Natural killer cell treated with Interleukin-12 subunit alpha and Interleukin-12 subunit beta and Interleukin-15 and Interleukin-18, amount 100 ng/mL, for 72 hours (primary cell): ENCODE data around the gene RNF5. TPM values are rescaled to one million over a fixed set of nuclear protein-coding genes. Genes with fewer than 3 reads are reported as not detected.
A peak's percentile ranks its signal among the peaks of the same experiment; 100 is the strongest.

Source experiments
- ATAC-seq, 2 donors: fragments of 150-1000 bp; cut with Tn5 transposase in 1 of 2; sonication (Bioruptor Pico), chemical (Tn5 transposase) in 1 of 2; 2 replicates each; pipeline ENCODE4 v1.10.0; 2021
- DNase-seq: peaks from one replicate; pipeline ENCODE4 v3.0.0; 2022; ENCODE audit warnings: low spot score
- H3K27ac Mint-ChIP-seq, 2 donors: 1 replicate in 1 of 2; 2 replicates in 1 of 2; pipeline ENCODE4 v1.8.0; 2022; ENCODE audit warnings: mixed read lengths in 2 of 2, mild to moderate bottlenecking in 1 of 2, moderate library complexity in 1 of 2
- H3K27me3 Mint-ChIP-seq, 2 donors: 1 replicate in 1 of 2; 2 replicates in 1 of 2; pipeline ENCODE4 v1.8.0; 2022; ENCODE audit warnings: mixed read lengths in 2 of 2
- H3K36me3 Mint-ChIP-seq: one replicate; pipeline ENCODE4 v1.8.0; 2022; ENCODE audit warnings: mixed read lengths
- H3K4me1 Mint-ChIP-seq, 2 donors: 1 replicate in 1 of 2; 2 replicates in 1 of 2; pipeline ENCODE4 v1.8.0; 2022; ENCODE audit warnings: low read depth in 2 of 2, mixed read lengths in 2 of 2, mild to moderate bottlenecking in 1 of 2
- H3K4me3 Mint-ChIP-seq: one replicate; pipeline ENCODE4 v1.8.0; 2022; ENCODE audit warnings: mixed read lengths
- H3K9me3 Mint-ChIP-seq: 2 replicates; pipeline ENCODE4 v1.8.0; 2022; ENCODE audit warnings: mixed read lengths
- total RNA-seq, 2 donors: library from RNA; stranded (reverse); gene quantifications; one replicate each; pipeline ENCODE4 v1.2.3, GENCODE V29; 2022

RNF5 gene
- total RNA-seq, 2 donors from 2014 or later: 41.0 to 53.3 TPM

DNA sequence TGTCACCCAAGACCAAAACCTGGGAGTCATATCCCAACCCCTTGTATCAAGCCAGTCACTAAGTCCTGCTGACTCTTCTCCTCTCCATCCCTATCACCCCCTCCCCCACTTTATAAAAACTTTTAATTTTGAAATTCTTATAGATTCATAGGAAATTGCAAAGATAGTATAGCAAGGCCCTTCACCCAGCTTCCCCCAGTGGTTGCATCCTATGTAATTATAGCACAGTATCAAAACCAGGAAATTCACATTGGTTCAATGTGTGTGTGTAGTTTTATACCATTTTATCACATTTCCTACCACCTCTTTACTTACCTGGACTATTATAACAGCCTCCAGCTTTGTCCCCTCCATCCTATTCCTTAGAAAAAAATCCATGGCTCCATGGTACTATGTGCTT is 20.2 kb upstream of the RNF5 start:
- Mint-ChIP-seq H3K9me3 (no peaks in the 10 kb centered on the region), H3K4me3 (no peak overlapping the region)
- no peak for ATAC-seq

DNA sequence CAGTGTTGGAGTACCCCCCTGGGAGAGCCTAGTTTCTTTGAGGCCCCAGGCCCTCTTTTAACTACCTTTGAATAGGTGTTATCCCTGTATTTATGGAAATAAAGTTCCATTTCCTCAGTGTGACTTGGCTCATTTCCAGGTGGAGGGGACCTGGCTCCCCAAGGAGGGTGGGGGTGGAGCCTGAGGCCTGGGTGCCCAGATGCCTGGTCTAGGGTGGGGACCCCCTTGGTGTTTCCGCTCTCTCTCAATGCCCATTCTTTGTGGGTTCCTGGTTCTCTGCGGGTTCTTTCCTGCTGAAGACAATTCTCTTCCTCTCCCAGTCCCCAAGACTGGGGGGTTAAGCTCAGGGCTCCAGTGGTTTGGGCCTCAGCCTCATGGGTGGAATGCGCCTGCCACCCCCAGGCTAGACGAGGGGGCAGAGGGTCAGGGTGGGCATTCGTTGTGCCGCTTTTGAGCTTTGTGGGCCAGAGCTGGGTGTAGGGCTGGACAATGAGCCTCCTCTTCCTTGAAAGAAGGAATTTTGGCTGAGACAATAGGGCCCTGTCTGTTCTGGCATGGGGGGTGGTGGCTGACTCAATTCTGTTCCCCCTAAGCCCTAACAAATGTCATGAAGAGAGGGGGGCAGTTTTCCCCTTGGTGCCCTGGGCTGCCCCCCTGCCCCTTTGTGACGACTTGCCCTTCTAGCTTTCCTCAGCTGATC is 14.5 kb upstream of the RNF5 start:
- no peak overlapping the region for H3K4me3 Mint-ChIP-seq
- H3K27me3 Mint-ChIP-seq: no peaks in the 10 kb centered on the region
- no peak for ATAC-seq
- no peaks in the 10 kb centered on the region for H3K9me3 Mint-ChIP-seq
- H3K4me1 Mint-ChIP-seq: peaks cover 0 to 3% of the 10 kb centered on the region in 2 donors
- no peaks in the 10 kb centered on the region for H3K36me3 Mint-ChIP-seq
- no peak overlapping the region for H3K27ac Mint-ChIP-seq
- peak; percentile 38 for DNase-seq

More for the DNA sequence above, 20.2 kb upstream of the RNF5 start:
- no peak for DNase-seq
- no peaks in the 10 kb centered on the region for H3K27me3 Mint-ChIP-seq
- peaks cover 13% of the 10 kb centered on the region for H3K36me3 Mint-ChIP-seq
- peaks cover 23 to 28% of the 10 kb centered on the region in 2 donors for H3K4me1 Mint-ChIP-seq
- H3K27ac Mint-ChIP-seq: peak overlapping the region in 1 of 2 donors; percentile 62

DNA sequence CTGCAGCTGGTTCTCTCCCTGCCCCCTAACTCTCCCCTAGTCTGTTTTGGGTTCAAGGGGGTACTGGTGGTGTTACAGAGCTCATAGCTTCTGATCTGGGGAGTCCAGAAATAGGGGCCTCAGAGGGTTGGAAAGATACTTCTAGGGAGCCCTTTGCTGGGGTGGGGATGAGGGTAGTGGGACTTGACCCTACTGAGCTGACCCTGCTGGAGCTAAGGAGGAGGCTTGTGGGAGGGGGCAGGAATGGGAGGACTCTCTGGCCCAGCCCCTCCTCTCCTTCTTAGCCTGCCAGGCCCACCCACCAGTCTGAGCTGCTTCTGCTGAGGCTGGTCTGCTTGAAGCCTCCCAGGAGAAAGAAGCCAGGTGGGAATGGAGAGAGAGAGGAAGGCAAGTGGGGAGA is 13.9 kb upstream of the RNF5 start, which contains the start of gene EGFL8:
Gene EGFL8, plus strand, starts transcription at position 301 of the 400 bp plus-strand sequence. CDS start 1,571 bp downstream, outside the sequence.
- Mint-ChIP-seq H3K9me3 (no peaks in the 10 kb centered on the region), H3K4me3 (no peak within 1 kb of the TSS), H3K27ac (no peak within 1 kb of the TSS), H3K36me3 (no peaks in the 10 kb centered on the region), H3K27me3 (no peaks in the 10 kb centered on the region), H3K4me1 (peaks cover 0 to 3% of the 10 kb centered on the region in 2 donors)
- DNase-seq (no peak), ATAC-seq (no peak)

DNA sequence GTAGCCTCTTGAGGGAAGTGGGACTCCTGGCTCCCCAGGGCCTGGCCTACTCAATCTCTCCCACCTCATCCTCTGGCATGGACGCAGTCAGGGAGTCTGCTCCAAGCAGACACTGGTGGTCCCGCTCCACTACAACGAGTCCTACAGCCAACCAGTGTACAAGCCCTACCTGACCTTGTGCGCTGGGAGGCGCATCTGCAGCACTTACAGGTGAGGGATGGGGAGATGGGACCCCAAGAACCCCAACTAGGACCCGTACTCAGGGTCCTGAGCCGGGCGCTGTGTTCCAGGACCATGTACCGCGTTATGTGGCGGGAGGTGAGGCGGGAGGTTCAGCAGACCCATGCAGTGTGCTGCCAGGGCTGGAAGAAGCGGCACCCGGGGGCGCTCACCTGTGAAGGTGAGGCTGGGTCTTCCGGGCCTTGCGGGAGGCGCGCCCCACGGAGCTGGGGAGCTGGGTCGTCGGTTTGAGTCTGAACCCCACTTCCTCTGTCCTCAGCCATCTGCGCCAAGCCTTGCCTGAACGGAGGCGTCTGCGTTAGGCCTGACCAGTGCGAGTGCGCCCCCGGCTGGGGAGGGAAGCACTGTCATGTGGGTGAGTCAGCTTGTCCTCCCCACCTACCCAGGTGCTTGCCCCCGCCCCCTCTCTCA is 11.7 kb upstream of the RNF5 start:
- no peaks in the 10 kb centered on the region for H3K9me3 Mint-ChIP-seq
- peaks cover 5 to 12% of the 10 kb centered on the region in 2 donors for H3K4me1 Mint-ChIP-seq
- no peak overlapping the region for H3K4me3 Mint-ChIP-seq
- H3K27ac Mint-ChIP-seq: no peak overlapping the region
- DNase-seq (no peak), ATAC-seq (no peak)
- H3K36me3 Mint-ChIP-seq: no peaks in the 10 kb centered on the region
- H3K27me3 Mint-ChIP-seq: no peaks in the 10 kb centered on the region

DNA sequence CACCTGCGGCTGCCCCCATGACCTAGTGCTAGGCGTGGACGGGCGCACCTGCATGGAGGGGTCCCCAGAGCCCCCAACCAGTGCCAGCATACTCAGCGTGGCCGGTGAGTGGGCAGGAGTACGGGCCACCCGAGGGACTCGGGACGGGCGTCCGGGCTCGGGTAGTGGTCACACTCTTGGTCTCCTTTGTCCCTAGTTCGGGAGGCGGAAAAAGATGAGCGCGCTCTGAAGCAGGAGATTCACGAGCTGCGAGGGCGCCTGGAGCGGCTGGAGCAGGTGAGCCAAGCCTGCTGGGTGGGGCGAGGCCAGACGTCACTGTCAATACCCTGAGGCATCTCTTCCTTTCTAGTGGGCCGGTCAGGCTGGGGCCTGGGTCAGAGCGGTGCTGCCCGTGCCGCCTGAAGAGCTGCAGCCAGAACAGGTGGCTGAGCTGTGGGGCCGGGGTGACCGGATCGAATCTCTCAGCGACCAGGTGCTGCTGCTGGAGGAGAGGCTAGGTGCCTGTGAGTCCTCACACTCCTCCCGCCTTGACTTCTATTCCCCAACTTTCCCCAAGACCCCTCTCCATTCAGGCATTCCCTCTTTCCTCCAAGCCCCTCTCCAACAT is 10.9 kb upstream of the RNF5 start:
- DNase-seq: no peak
- Mint-ChIP-seq H3K4me3 (no peak overlapping the region), H3K27me3 (no peaks in the 10 kb centered on the region), H3K4me1 (peaks cover 5 to 12% of the 10 kb centered on the region in 2 donors), H3K9me3 (no peaks in the 10 kb centered on the region), H3K36me3 (no peaks in the 10 kb centered on the region), H3K27ac (no peak overlapping the region)
- ATAC-seq: no peak

DNA sequence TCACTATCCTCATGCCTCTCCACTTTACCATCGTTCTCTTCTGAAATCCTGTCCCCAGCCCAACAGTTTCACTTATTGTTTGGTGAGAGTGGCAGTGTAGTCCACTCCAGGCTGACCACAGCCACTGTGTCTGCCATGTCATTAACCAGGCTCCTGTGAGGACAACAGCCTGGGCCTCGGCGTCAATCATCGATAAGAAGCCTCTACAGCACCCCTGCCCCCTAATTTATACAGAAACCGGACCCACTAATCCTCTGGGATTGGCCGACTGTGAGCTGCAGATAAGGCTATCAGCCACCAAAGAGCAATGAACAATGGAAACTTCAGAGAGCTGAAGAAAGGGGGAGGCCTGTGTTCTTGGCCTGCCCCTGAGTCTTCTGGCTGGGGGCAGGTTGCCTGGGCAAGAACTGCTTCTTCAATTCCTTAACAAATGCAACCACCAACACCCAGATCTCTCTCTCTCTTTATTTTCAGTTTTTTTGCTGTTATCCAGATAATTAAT is 10.4 kb upstream of the RNF5 start:
- no peak for ATAC-seq
- no peak overlapping the region for H3K27ac Mint-ChIP-seq

DNA sequence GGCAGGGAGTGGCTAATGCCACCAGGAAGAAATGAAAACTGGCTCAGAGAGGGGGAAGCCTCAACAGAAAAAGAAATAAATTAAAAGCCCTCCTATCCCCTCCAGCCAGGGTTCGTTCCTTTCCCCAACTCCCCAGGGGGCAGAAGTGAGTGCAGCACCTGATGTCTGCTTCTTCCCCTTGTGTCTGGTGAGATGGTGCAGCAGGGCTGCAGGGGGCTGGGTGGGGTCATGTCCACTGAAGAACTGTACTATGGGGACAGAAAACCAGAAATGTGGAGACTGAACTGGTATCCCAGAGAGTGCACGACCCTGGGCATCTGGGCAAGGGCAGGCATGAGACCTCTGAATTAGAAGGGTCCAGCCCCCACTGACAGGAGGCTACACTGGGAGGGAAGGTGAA is 9.9 kb upstream of the RNF5 start:
- Mint-ChIP-seq H3K27ac (peak overlapping the region in 1 of 2 donors; percentile 48), H3K9me3 (no peaks in the 10 kb centered on the region), H3K4me1 (peaks cover 5 to 16% of the 10 kb centered on the region in 2 donors), H3K27me3 (no peaks in the 10 kb centered on the region), H3K4me3 (no peak overlapping the region), H3K36me3 (no peaks in the 10 kb centered on the region)
- DNase-seq (no peak), ATAC-seq (no peak)

More for the DNA sequence above, 10.4 kb upstream of the RNF5 start:
- H3K27me3 Mint-ChIP-seq: no peaks in the 10 kb centered on the region
- H3K4me3 Mint-ChIP-seq: no peak overlapping the region
- no peak for DNase-seq
- peaks cover 5 to 15% of the 10 kb centered on the region in 2 donors for H3K4me1 Mint-ChIP-seq
- no peaks in the 10 kb centered on the region for H3K36me3 Mint-ChIP-seq
- no peaks in the 10 kb centered on the region for H3K9me3 Mint-ChIP-seq

DNA sequence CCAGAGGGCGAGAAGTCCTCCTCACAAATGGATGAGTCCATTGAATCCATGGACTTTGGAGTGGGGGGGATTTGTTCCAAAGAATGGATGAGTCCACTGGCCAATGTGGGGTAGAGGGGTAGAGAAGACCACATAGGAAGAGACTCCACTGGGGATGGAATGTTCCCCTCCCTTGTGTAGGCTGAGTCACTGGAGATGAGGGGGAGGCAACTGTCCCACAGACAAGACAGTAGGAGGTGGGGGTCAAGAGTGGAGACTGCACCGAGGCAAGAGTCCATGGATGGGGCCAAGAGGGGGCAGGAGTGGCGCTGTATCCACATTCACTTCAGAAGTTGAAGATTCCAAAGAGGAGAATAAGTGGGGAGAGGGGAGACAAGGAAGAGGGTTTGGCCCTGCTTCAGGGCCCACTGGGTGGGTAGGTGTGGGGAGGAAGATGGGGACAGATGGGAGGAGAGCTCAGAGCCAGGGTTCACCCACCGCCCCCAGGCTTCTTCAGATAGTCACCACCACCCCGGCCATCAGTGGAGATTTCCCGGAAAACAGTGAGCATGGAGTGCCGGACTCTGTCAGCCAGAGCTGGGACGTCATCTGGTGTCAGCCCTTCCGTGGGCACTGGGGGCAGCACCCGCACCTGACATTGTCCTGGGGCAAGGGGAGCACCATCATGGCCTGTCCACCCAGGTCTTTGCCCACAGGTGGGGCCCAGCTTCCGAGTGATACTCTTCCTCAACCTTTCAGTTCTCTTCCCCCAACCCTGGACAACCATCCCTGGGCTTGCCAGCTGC is 9.2 kb upstream of the RNF5 start:
- no peaks in the 10 kb centered on the region for H3K36me3 Mint-ChIP-seq
- H3K27ac Mint-ChIP-seq: peak overlapping the region in 1 of 2 donors; percentile 48
- H3K9me3 Mint-ChIP-seq: no peaks in the 10 kb centered on the region
- no peak for DNase-seq
- H3K4me1 Mint-ChIP-seq: peaks cover 11 to 22% of the 10 kb centered on the region in 2 donors
- ATAC-seq: no peak
- H3K4me3 Mint-ChIP-seq: no peak overlapping the region
- no peaks in the 10 kb centered on the region for H3K27me3 Mint-ChIP-seq

DNA sequence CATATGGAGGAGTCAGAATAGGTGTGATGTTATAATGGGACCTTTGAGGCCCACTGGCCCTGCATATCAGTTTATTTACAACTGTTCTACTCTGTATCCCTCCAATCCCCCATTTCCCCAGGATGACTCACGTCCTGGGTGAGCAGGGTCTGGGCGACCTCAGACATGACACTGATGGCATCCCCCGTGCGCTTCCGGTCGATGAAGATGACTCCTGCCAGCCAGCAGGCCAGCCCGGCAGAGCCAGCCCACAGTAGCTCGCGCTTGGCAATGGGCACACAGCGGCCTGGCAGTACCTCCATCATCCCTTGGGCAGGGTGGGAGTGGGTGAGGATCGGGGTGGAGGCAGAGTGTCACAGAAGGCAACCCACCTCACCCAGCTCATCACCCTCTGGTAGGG is 7.9 kb upstream of the RNF5 start:
- H3K27ac Mint-ChIP-seq: no peak overlapping the region
- H3K36me3 Mint-ChIP-seq: no peaks in the 10 kb centered on the region
- H3K4me1 Mint-ChIP-seq: peaks cover 21 to 24% of the 10 kb centered on the region in 2 donors
- DNase-seq: no peak
- no peaks in the 10 kb centered on the region for H3K9me3 Mint-ChIP-seq
- ATAC-seq: no peak
- no peak overlapping the region for H3K4me3 Mint-ChIP-seq
- H3K27me3 Mint-ChIP-seq: no peaks in the 10 kb centered on the region

DNA sequence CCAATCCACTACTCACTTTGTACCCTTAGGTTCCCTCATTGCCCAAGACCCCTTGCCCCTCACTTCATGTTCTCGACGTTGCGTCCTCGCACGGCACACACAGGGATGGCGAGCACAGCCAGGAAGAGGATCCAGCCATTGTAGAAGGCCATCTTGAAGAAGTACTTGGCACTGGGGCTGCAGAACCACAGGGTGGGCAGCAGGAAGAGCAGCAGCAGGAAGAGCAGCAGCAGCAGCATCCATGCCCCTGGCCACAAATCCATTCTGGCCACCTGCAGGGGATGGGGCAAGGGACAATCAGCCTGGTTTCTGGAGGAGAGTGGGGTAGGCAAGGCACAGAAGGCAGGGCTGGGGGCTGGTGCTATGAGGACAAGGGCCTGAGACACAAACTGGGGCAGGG is 7.0 kb upstream of the RNF5 start:
- ATAC-seq (no peak), DNase-seq (no peak)
- Mint-ChIP-seq H3K4me3 (no peak overlapping the region), H3K4me1 (peaks cover 24 to 29% of the 10 kb centered on the region in 2 donors), H3K27me3 (no peaks in the 10 kb centered on the region), H3K36me3 (no peaks in the 10 kb centered on the region), H3K27ac (no peak overlapping the region), H3K9me3 (no peaks in the 10 kb centered on the region)

DNA sequence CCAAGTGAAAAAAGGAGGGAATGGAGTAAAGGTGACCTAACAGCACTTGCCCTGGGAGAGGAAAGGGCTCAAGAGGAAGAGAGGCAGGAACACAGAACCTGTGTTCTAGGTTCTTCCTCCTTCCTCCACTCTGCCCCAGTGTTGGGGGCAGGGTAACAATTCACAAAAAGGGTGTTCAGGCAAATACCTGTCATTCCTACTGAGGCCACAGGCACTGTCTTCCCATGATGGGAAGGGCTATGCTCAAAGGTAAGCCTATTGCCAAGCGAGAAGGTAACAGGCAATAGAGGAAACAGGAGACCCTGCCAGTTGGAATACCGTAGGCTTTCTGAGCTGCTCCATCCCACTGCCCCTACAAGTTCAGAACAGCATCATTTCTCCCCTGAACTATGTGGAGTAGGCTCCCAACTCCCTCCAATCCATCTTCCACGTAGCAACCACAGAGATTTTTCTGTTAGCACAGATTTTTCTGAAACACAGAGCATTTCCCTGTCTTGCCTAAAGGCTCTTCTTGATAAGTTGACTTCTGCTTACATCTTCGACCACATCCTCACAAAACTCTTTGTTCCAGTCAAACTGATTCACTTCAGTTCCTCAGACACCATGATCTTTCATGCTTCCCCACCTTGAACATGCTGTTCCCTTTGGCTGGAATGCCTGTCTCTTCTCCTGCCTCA is 5.0 kb upstream of the RNF5 start:
- DNase-seq (peak; percentile 5), ATAC-seq (no peak)
- peaks cover 43 to 44% of the 10 kb centered on the region in 2 donors for H3K4me1 Mint-ChIP-seq
- H3K27me3 Mint-ChIP-seq: no peaks in the 10 kb centered on the region
- no peaks in the 10 kb centered on the region for H3K36me3 Mint-ChIP-seq
- H3K27ac Mint-ChIP-seq: no peak overlapping the region
- H3K9me3 Mint-ChIP-seq: no peaks in the 10 kb centered on the region
- H3K4me3 Mint-ChIP-seq: no peak overlapping the region

DNA sequence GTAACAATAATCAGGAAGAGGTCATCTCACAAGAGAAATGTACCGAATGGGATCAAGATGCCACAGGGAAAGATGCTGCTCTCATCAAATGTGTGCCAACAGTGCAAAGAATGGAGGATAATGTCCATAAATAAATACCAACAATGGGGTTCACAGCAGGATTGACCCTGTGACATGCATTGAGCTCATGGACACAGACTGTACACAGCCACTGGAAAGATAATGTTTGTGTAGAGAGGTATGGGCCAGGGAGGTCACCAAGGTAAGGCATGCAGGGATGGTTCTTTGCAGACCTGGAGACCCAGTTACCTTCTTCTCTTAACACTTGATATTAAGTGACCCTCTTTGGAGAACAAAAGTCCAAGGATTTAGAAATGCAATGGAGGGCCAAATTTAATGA is 3.8 kb upstream of the RNF5 start:
- no peaks in the 10 kb centered on the region for H3K27me3 Mint-ChIP-seq
- peak overlapping the region; percentile 56 for H3K4me3 Mint-ChIP-seq
- peaks cover 55% of the 10 kb centered on the region in 2 donors for H3K4me1 Mint-ChIP-seq
- DNase-seq (peak; percentile 2), ATAC-seq (no peak)
- H3K27ac Mint-ChIP-seq: peak overlapping the region in 1 of 2 donors; percentile 52
- no peaks in the 10 kb centered on the region for H3K36me3 Mint-ChIP-seq
- no peaks in the 10 kb centered on the region for H3K9me3 Mint-ChIP-seq

DNA sequence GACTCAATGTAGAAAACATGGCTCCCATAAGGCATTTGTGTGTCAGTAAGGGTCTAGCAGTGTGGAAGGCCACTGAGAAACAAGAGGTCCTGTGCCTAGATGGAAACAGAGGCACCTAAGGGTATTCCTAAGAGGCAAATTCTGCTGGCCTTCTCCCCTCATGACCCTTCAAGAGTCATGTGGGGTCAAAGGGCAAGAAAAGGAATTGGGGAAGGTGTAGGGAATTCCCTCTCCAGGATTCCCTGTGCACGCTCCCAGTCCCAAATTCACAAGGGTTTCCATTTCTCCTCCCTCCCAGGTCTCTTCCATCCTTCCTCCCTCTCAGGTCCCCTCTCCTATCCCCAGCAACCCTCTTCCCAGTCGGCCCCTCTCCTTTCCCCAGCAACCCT is 2.9 kb upstream of the RNF5 start:
- DNase-seq (no peak), ATAC-seq (no peak)
- peaks cover 54 to 55% of the 10 kb centered on the region in 2 donors for H3K4me1 Mint-ChIP-seq
- no peaks in the 10 kb centered on the region for H3K36me3 Mint-ChIP-seq
- no peaks in the 10 kb centered on the region for H3K27me3 Mint-ChIP-seq
- H3K27ac Mint-ChIP-seq: peak overlapping the region; percentile 92 to 95
- H3K9me3 Mint-ChIP-seq: no peaks in the 10 kb centered on the region
- H3K4me3 Mint-ChIP-seq: peak overlapping the region; percentile 93
